HG02973 (cell line): Measurements from ENCODE around the gene ADD1.

Experiments used
- ATAC-seq: cut with Tn5 transposase; IDR thresholded peaks from one replicate; pipeline ENCODE4 v1.9.1; 2021; ENCODE audit warnings: moderate library complexity; ENCODE audit not compliant: unreplicated experiment

Gene ADD1

GRCh38 chr4:2961811-2962441 is 118.3 kb downstream of the ADD1 start:
- no peak for ATAC-seq

GRCh38 chr4:2962614-2963174 is 119.0 kb downstream of the ADD1 start:
- ATAC-seq, result peak; percentile 22

GRCh38 chr4:2963175-2963965 is 119.7 kb downstream of the ADD1 start, which contains the start of the genes GRK4 and NOP14:
Gene GRK4, plus strand, starts transcription at chr4:2963571. Its CDS starts 500 bp downstream, at chr4:2964071.
Gene NOP14, minus strand, starts transcription at chr4:2963406. Its CDS starts 87 bp downstream, at chr4:2963319.
- peak; percentile 87 for ATAC-seq

GRCh38 chr4:2963966-2964471 is 120.4 kb downstream of the ADD1 start:
- no peak for ATAC-seq

DNA sequence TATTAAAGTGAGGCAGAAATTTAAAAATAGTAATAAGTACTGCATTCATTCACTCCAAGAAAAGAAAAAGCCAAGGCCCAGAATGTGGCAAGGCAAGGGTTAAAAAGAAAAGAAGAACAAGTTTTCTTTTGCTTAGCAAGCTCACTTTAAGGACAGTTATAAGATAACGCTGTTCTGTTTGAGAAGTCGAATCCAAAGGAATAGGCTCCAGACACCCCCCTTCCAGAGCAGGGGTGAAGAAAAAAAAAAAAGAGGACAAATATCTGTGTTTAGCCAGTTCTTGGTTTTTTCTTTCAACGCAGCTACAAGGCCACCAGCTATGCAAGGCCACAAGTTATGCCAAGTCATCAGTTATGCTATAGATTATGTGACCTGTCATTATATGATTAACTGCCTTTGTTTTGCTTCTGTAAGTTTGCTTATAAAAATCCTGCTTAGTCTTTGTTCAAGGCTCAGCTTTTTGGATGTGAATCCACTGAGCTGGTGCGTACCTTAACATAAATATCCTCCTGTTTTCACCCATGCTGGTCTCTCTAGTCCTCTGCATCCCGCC is 121.1 kb downstream of the ADD1 start:
- no peak for ATAC-seq

DNA sequence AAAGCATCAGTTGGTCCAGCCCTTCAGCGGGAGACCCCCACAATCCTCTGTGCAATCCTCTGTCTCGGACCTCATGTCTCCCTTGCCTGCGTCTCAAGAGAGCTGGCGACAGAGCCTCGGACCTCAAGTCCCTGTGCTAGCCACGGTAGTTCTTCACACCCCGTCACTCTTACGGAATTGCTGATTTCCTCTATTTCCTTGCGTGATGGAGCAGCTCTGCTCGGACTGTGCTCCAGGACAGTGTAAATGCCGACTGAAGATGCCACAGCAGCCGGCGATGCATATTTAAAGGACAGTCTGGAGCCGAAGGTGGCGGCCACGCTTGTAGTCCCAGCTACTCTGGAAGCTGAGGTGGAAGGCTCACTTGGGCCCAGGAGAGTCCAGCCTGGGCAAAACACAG is 121.6 kb downstream of the ADD1 start:
- no peak for ATAC-seq

- no peak for ATAC-seq
Observed at GRCh38 chr4:2968381-2968780, 124.7 kb downstream of the ADD1 start.

DNA sequence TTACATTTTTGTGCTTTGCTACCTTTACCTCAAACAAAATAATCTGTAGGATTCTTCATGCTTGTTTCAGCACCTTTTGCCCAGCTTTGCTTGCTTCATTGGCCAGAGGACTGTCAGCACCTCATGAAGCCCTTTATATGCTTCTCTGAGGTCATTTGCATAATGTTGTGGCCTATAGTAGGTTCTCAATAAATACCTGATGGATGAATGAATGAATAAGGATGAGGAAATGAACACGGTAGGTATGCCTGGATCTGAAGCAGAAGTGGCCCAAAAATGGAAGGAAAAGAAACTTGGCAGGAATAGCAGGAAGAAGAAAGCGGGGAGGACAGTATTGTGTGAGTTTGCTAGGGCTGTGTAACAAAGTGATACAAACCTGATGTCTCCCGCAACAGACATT is 127.6 kb downstream of the ADD1 start:
- ATAC-seq, result no peak

DNA sequence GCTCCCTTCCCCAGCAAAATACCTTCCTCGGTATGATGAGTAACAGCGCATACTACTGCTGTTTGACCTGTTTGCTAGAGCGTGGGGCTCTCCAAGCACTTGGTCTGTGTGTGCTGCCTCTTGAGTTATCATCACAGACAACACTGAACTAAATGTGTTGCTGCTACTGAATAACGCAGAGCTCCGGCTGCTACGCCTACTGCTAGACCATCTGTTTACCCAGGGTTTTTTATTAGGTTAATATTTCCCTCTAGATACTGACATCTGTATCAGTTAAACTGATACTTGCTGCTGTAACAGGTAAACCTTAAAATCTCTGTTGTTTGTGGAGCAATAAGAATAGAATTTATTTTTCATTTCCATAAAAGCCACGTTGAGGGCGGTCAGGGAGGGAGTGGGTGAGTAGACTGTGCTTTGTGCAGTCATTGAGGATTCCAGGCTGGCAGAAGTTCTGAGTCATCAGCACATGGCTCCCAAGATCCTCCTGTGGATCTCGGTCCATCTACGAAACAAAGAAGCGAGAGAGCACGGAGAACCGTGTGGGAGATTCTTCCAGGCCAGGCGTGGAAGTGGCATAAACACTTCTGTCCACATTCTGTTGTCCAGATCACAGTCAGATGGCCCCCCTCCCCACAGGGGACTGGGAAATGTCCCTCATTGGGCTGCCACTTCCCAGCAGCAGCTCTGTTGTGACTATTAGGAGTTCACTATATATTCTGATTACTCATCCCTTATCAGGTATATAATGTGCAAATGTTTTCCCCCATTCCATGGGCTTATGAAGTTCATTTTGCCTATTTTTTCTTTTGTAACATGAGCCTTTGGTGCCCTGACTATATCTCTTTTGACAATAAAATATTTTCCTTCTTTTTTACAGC is 133.8 kb downstream of the ADD1 start:
- no peak for ATAC-seq
